Heart left ventricle (tissue), 13 donors: Measurements from ENCODE around the gene SLC38A2.

Experiments used
- POLR2A ChIP-seq, 2 donors: fragments of 450-650 bp; IDR thresholded peaks; one replicate each; pipeline ENCODE4 v1.6.1; 2017; ENCODE audit warnings: antibody characterized with exemption in 2 of 2, mild to moderate bottlenecking in 2 of 2, moderate library complexity in 2 of 2
- TF ChIP-seq, protein P1 (sequence below), 12 donors: fragments of 200-600 bp; sonication (generic) in 4 of 12; IDR thresholded peaks; one replicate each; pipeline versions ENCODE4 v1.5.0 to v1.8.0; 2018 to 2022; ENCODE audit warnings: antibody characterized with exemption in 12 of 12, mild to moderate bottlenecking in 5 of 12
- donor health status: ischemic (EF 13 %, LVEDD 7.1; RV severe dilation, severe dysfunction).
- donor health status: DM: no; HTN: yes; CAD: no.
- donor health status: DM: no; HTN: no; CAD: no.
- donor health status: ischemic (EF 25% LVEDD 6.9; RV normal size, moderate dysfunction).
- donor health status: ischemic (EF 25% LVEDD 5.7; RV mildly dilated, moderate dysfunction).
- donor health status: ischemic (EF 35%, LVEDD 5.7; RV mildly dilated, moderate dysfunction).
- donor health status: nonischemic (EF 11% LVEDD 7.7; RV severe dilation, severe dysfunction).
- donor health status: DM: yes; HTN: yes; CAD: no.
- donor health status: PGD.
- donor health status: ischemic (EF 29% LVEDD 5.4; RV normal size, mild dysfunction).
- donor health status: nonischemic (EF 23%, LVEDD 6.1; RV moderate dilation, normal function).

DNA sequence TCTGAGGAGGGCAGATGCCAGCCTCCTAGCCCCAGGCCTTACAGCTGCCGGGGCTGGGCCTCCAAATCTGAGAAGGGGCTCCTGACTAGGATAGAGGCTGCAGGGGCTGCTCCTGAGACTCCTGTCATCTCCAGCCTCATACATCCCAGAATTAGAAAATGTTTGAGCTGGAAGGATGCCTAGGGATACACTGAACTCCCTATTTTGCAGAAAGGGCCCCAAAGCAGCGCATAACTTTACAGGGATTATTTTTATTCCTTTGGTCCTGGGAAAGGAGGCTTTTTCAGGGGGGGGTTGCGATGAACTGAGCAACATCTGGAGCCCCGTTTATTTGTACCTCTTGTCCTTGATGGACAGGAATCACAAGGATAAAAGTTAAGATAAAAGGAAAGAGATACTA lies 35.9 kb upstream of the SLC38A2 start:
- TF ChIP-seq, protein P1, sequence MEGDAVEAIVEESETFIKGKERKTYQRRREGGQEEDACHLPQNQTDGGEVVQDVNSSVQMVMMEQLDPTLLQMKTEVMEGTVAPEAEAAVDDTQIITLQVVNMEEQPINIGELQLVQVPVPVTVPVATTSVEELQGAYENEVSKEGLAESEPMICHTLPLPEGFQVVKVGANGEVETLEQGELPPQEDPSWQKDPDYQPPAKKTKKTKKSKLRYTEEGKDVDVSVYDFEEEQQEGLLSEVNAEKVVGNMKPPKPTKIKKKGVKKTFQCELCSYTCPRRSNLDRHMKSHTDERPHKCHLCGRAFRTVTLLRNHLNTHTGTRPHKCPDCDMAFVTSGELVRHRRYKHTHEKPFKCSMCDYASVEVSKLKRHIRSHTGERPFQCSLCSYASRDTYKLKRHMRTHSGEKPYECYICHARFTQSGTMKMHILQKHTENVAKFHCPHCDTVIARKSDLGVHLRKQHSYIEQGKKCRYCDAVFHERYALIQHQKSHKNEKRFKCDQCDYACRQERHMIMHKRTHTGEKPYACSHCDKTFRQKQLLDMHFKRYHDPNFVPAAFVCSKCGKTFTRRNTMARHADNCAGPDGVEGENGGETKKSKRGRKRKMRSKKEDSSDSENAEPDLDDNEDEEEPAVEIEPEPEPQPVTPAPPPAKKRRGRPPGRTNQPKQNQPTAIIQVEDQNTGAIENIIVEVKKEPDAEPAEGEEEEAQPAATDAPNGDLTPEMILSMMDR (IDR thresholded peaks at IDR 0.05), result no peak
- TF ChIP-seq POLR2A (IDR thresholded peaks at IDR 0.05), result no peak
